Lower leg skin (tissue), 4 donors: ENCODE data around the gene LRRN4CL. TPM values are rescaled to one million over a fixed set of nuclear protein-coding genes. Genes with fewer than 3 reads are reported as not detected.

Experiments
- DNase-seq, 2 donors: peaks; one replicate each; pipeline ENCODE4 v3.0.0-alpha.2; 2019; ENCODE audit warnings: low spot score in 2 of 2
- H3K4me3 ChIP-seq: fragments of 200-600 bp; sonication (generic); 2 replicates; pipeline ENCODE4 v1.5.1; 2017; ENCODE audit warnings: mild to moderate bottlenecking, low read depth; ENCODE audit not compliant: poor library complexity, severe bottlenecking
- POLR2A ChIP-seq, 2 donors: fragments of 450-650 bp; IDR thresholded peaks; one replicate each; pipeline ENCODE4 v1.6.1; 2016 to 2017; ENCODE audit warnings: antibody characterized with exemption in 2 of 2, mild to moderate bottlenecking in 1 of 2, moderate library complexity in 1 of 2
- WGBS, 2 donors: methylation state at CpG; one replicate each; pipeline ENCODE4 v1.1.5; 2018; 5-methylcytosine and 5-hydroxymethylcytosine counted together
- intact Hi-C: fragments of 100-400 bp; cut with DNase I; formaldehyde crosslinking; loops from one replicate; pipeline ENCODE4 v1.15.0; 2023; ENCODE audit warnings: low total_unique reads
- total RNA-seq, 4 donors: library from RNA; depleted of rRNA; stranded (reverse); fragments of >200 nt; gene quantifications; one replicate each; pipeline ENCODE4 v1.1.0, GENCODE V29; 2016
- TF ChIP-seq, protein P1 (sequence below), 3 donors: fragments of 450-650 bp; IDR thresholded peaks; one replicate each; pipeline ENCODE4 v1.5.1; 2016; ENCODE audit warnings: antibody characterized with exemption in 3 of 3, mild to moderate bottlenecking in 3 of 3, moderate library complexity in 2 of 3

Gene LRRN4CL
- total RNA-seq, 4 donors from 2014 or later, result 7.3 to 11.6 (median 9.9) TPM

GRCh38 chr11:62669420-62670161 lies 19.7 kb downstream of the LRRN4CL start:
- 63 to 64% methylated on average over 4 of the region's 4 CpGs for WGBS, 2 donors
- TF ChIP-seq, protein P1, sequence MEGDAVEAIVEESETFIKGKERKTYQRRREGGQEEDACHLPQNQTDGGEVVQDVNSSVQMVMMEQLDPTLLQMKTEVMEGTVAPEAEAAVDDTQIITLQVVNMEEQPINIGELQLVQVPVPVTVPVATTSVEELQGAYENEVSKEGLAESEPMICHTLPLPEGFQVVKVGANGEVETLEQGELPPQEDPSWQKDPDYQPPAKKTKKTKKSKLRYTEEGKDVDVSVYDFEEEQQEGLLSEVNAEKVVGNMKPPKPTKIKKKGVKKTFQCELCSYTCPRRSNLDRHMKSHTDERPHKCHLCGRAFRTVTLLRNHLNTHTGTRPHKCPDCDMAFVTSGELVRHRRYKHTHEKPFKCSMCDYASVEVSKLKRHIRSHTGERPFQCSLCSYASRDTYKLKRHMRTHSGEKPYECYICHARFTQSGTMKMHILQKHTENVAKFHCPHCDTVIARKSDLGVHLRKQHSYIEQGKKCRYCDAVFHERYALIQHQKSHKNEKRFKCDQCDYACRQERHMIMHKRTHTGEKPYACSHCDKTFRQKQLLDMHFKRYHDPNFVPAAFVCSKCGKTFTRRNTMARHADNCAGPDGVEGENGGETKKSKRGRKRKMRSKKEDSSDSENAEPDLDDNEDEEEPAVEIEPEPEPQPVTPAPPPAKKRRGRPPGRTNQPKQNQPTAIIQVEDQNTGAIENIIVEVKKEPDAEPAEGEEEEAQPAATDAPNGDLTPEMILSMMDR (IDR thresholded peaks at IDR 0.05), result no peak
- TF ChIP-seq POLR2A (IDR thresholded peaks at IDR 0.05), result no peak
- H3K4me3 ChIP-seq, result no peak overlapping the region
- intact Hi-C loops, result no loop called here
- no peak for DNase-seq

- H3K4me3 ChIP-seq, result no peak overlapping the region
- 84 to 87% methylated on average over 2 of the region's 2 CpGs for WGBS, 2 donors
- no peak for TF ChIP-seq POLR2A (IDR thresholded peaks at IDR 0.05)
- TF ChIP-seq, protein P1 (IDR thresholded peaks at IDR 0.05), result no peak
- intact Hi-C loops, result no loop called here
- DNase-seq, result no peak
These were observed 21.9 kb downstream of the LRRN4CL start for GRCh38 chr11:62667460-62667859.

DNA sequence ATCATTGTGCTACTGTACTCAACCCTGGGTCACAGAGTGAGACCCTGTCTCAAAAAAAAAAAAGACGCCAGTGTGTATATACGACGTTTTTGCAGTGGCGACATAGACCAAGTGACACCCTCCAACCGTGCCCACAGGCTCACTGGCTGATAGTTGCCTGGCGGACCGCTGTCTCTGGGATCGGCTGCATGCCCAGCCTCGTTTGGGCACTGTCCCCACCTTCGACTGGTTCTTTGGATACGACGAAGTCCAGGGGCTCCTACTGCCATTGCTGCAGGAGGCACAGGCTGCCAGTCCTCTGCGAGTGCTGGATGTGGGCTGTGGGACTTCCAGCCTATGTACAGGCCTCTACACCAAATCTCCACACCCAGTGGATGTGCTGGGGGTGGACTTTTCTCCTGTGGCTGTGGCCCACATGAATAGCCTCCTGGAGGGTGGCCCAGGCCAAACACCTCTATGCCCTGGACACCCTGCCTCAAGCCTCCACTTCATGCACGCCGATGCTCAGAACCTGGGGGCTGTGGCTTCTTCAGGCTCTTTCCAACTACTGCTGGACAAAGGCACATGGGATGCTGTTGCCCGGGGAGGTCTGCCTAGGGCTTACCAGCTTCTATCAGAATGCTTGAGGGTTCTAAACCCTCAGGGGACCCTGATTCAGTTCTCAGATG lies 22.9 kb downstream of the LRRN4CL start:
- DNase-seq, result no peak
- 22 to 53% methylated on average over 12 to 16 of the region's 16 CpGs for WGBS, 2 donors
- peak overlapping the region; percentile 60 for H3K4me3 ChIP-seq
- intact Hi-C loops, result no loop called here
- TF ChIP-seq, protein P1 (IDR thresholded peaks at IDR 0.05), result no peak
- no peak for TF ChIP-seq POLR2A (IDR thresholded peaks at IDR 0.05)

DNA sequence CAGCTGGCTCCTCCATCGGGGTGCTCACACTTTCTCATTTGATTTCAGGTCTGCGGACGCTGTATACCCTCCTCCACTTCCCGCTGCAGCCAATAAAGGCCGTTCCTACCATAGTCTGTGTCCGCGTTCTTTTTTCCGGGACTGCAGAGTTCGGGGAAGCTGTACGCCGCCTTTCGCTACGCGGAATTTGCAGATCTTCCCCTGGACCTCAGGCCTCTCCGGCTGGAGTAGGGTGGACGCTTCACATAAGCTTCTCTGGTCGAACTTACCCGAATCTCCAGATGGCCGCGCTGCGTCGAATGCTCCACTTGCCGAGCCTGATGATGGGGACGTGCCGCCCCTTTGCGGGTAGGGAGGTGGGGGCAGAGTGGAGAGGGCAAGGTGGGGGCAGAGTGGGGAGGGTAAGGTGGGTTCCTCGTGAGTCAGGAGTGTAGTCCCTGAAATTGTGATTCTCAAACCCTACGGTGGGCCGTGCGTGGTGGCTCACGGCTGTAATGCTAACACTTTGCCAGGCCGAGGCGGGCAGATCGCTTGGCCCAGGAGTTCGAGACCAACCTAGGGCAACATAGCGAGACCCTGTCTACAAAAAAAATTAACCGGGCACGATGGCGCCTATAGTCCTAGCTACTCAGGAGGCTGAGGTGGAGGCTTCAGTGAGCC lies 23.6 kb downstream of the LRRN4CL start:
- intact Hi-C loops, result no loop called here
- WGBS, 2 donors, result 1 to 2% methylated on average over 39 of the region's 39 CpGs
- H3K4me3 ChIP-seq, result peak overlapping the region; percentile 60
- TF ChIP-seq, protein P1 (IDR thresholded peaks at IDR 0.05), result no peak
- no peak for TF ChIP-seq POLR2A (IDR thresholded peaks at IDR 0.05)
- DNase-seq, result no peak

DNA sequence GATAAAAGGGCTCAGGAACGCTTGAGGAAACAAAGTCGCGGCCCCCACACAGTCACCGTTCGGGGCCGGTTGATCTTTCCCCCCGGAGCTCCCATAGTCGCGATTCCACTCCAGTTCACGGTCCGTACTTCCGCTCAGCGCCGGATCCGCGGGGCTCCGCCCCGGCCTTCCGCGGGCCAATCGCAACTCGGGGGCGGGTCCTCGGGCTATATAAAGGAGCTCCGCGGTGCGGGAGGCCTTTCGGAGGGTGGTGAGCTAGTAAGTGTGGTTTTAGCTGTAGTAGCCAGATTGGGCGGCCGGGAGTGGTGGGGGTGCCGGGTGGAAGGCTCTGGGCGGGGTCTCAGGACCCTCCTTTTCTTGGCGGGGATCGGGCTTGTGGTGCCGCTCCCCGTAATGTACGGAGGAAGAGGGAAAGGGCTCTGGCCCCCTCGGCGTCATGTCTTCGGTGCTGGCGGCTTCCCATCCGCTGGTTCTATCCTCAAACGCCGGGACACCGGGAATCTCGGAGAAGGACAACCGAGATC lies 24.2 kb downstream of the LRRN4CL start, which contains the start of the genes C11orf98 and CSKMT:
Gene C11orf98, minus strand, starts transcription at position 136 of the 524 bp plus-strand sequence. Its CDS starts 41 bp downstream, at position 95.
Gene CSKMT, plus strand, starts transcription at position 238 of the 524 bp plus-strand sequence. CDS start 568 bp downstream, outside the sequence.
- DNase-seq, result peak; percentile 93 to 99
- intact Hi-C loops, result no loop called here
- H3K4me3 ChIP-seq, result peak within 1 kb of the TSS; percentile 60
- TF ChIP-seq, protein P1 (IDR thresholded peaks at IDR 0.05), result no peak
- TF ChIP-seq POLR2A (IDR thresholded peaks at IDR 0.05), result peak in 1 of 2 donors; percentile 95
- WGBS, 2 donors, result 0% methylated on average over 24 to 46 of the region's 47 CpGs
